NCI-H2081 treated with DMSO at 0.1 percent for 48 hours (cell line): ENCODE data around the gene ARL15.

Source experiments
- DNase-seq: peaks from one replicate; lab custom pipeline; 2025; lab: John Stamatoyannopoulos, UW

The ARL15 gene

GRCh38 chr5:54148858-54149257, 161.5 kb downstream of the ARL15 start:
- no peak for DNase-seq

- no peak for DNase-seq
Measured at GRCh38 chr5:54148067-54148845, 162.1 kb downstream of the ARL15 start.

- DNase-seq = no peak
Measured at GRCh38 chr5:54146916-54147315, 163.5 kb downstream of the ARL15 start.

DNA sequence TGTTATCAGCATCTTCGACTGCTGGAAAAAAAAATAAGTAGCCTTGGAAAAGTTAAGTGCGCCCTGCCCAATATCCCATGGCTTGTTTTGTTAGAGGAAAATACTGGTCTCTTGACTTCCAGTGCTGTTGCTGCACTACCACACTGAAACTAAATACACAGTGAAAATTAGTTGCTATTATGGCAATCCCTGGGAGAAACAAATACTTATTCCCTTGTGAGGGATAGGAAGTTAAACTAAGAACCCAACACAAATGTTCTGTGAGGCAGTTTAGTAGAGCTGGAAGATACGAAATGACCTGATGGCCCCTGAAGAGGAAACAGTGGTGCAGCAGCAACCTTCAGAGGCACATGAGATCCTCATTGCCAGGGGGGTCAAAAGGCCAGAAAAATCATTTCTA, 164.0 kb downstream of the ARL15 start:
- no peak for DNase-seq

GRCh38 chr5:54140247-54140840, 170.0 kb downstream of the ARL15 start:
- no peak for DNase-seq

- no peak for DNase-seq
Measured at GRCh38 chr5:54136516-54137440, 173.6 kb downstream of the ARL15 start.

DNA sequence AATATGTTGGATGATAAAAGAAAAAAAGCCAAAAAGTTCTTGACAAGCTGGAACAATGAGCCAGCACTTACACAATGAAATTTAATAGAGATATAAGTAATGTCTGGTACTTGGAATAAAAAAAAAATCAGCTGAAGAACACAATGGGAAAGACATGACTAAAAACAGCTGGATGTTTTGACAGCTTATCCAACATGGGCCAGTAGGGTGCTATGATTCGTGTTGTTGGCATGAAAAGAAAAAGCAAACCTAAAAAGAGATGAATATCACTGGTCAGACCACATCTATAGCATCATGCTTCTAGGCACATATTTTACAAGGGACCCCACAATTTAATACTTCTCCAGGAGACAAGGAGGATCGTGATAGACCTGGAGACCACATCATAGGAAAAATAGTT, 175.3 kb downstream of the ARL15 start:
- DNase-seq = no peak

- DNase-seq = no peak
Measured at GRCh38 chr5:54133917-54134316, 176.5 kb downstream of the ARL15 start.

- DNase-seq = no peak
Measured at GRCh38 chr5:54120473-54120872, 189.9 kb downstream of the ARL15 start.

DNA sequence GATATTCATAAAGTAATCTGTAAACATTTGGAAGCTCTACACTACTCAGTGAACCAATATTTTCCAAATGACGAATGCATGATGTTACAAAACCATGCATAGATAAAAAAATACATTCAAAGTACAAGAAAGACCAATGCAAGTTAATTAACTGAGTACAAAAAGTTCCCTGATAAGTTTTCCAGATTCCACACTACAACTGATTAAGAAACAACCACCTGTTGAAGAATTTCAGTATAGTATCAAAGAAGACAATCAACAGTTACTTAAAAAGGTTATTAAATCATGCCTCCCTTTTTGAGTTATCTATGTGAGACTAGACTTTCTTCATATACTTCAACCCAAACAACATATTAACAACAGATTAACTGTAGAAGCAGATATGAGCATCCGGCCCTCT, 192.4 kb downstream of the ARL15 start:
- no peak for DNase-seq

- DNase-seq = no peak
Measured at GRCh38 chr5:54115735-54116403, 194.5 kb downstream of the ARL15 start.

DNA sequence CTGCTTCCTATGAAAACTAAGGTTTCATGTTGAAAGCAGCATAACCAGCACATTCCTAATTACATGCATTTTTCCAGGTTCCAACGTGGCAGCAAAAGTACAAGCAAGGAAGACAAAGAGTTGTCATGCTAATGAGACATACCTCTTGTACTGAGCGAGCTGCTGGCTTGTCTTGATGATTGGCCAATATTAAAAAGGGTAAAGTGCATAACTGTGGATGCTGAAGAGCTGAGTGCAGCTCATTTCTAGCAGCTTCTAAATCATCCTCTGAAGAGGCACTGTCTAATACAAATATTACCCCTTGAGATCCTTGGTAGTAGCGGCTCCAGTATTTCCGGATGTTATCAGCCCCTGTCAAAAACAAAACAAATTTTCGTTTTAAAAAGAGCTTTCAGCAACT, 197.3 kb downstream of the ARL15 start:
- no peak for DNase-seq

DNA sequence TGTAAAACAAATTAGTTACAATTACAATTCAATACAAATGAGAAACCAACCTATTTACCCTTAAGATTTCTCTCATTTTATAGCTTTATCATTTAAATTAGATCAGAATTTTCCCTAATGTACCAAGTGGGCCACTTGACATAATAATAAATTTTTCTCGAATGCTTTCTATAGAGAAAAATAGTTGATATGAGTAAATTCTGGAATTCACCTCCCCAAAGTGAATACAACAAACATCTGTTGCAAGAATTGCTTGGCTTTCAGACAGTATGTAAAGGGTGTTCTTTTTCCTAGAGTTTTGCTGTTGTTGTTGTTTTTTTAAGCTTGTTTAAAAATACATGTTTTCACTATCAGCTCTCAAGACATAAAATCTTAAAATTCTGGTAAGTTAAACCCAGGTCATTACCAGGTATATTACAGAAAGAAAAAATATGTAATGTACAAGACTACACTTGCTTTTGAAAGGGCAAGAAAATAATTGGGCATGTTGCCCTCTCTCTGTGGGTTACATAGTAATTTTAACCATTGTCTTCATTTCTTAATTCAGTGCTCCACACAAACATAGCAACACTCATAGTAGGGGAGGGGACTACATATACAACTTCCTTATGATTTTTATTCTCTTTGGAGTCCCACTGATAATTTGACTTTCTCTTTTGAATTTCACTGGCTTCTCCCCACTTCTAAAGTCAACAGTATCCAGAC, 200.6 kb downstream of the ARL15 start:
- DNase-seq = no peak

GRCh38 chr5:54108136-54108535, 202.2 kb downstream of the ARL15 start:
- no peak for DNase-seq

DNA sequence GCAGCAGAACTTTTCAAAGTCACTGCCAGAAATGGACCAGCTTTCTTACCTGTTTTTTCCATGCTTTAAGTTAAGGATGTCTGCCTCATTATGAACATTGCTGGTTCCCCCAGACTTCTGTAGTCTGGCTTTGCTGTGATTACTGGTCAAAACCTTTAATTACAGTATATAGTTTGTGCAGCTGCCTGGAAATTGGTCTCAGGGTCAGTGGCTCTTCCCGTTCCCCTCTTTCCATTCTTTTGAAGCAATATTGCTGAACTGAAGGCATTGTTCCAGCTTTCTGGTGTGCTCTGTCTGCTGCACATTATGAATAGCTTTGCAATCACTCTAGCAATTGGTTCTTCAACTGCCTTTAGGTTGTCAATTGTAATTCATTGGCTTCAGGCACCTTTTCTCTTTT, 206.5 kb downstream of the ARL15 start:
- DNase-seq = no peak

GRCh38 chr5:54098267-54098666, 212.1 kb downstream of the ARL15 start:
- DNase-seq = no peak

DNA sequence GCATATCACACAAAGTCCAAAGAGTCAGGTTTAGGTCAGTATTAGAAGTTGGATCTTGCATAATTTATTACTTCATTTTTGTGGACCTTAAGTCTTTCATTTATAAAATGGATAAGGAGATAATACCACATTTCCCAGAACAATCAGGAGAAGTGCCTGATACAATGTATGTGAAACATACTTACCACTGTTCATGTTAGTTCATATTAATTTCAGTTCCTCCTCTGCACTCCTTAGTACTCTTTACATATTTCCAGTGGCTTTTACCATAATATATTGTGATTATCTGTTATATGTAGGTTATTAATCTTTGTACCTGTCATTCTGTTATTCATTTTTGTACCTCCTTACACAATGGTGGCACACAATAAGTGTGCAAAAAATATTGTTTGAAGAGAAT, 214.4 kb downstream of the ARL15 start:
- no peak for DNase-seq

DNA sequence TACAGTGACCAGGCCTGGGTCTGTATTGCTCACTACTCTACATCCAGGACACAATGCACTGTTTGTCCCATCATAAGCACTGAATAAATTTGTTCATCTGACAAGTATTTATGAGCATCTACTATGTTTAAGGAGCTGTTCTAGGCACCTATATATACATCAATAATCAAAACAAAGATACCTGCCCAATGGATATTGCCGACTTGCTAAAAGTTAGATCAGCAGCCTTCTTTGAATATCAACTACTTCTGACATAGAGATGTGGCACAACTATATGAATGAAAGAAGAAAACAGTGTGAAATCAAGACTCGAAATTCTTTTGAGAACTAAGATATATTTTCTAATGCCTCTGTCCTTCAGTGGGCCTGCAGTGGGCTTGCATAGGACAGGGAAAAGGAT, 215.7 kb downstream of the ARL15 start:
- no peak for DNase-seq

GRCh38 chr5:54093861-54094260, 216.5 kb downstream of the ARL15 start:
- DNase-seq = no peak

GRCh38 chr5:54093081-54093492, 217.3 kb downstream of the ARL15 start:
- no peak for DNase-seq

DNA sequence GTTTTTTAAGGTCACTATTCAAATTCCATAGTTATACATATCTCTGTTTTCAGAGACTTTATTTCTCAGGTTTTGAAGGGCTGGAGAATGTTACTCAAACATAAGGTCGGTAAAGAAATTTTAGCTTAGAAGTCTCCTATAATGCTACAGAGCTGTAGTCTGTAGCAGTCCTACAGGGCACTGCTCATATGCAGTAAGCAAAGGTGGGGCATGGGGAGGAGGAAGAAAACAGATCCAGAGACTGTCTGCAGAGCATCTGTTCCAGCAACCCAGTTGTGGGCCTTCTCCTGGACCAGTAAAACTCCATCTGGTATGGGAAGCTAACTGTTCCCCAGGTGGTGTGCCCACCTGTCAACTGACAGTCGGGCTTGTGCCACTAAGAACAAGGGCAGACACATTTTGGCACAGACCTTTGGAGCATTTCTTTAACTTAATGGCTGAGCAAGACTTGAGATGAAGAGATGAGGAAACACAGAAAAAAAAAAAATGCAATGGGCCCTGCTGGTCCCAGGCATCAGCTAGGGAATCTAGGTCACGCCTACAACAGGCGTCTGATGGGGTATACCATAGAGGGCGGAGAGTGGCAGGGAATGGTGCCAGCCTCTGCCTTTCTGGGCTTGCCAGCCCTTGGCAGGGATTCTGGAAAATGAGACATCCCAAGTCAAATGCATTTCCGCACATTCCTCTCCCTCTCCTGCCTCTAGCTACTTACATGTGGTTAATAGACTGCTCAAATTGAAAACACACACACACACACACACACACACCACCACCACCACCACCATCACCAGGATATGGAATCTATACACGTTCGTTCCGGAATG, 218.9 kb downstream of the ARL15 start:
- no peak for DNase-seq
